PC-3 (cell line): ENCODE data around the gene MAPKBP1. TPM values are rescaled to one million over a fixed set of nuclear protein-coding genes. Genes with fewer than 3 reads are reported as not detected.

Experiments
- ATAC-seq: fragments of 200-7000 bp; cut with Tn5 transposase; 2 replicates; pipeline ENCODE4 v1.9.1; 2020; ENCODE audit warnings: mild to moderate bottlenecking, moderate library complexity
- BruUV-seq: library from RNA; stranded (reverse); fragments of 400-500 nt; replicated peaks from 2 replicates; lab custom pipeline; 2021; lab: Mats Ljungman, UMichigan
- CTCF ChIA-PET: fragments of 300-600 bp; sonication (Branson Sonifier 250); formaldehyde crosslinking; loops from one replicate; lab custom pipeline; 2022; ENCODE audit warnings: antibody characterized with exemption; lab: Charles Lee
- POLR2A ChIA-PET: fragments of 300-600 bp; sonication (Branson Sonifier 250); formaldehyde crosslinking; loops from one replicate; lab custom pipeline; 2022; ENCODE audit warnings: antibody characterized with exemption; ENCODE audit not compliant: unreplicated experiment; lab: Charles Lee
- DNase-seq: peaks from one replicate; pipeline ENCODE4 v3.0.0-alpha.2; 2015
- H2AFZ ChIP-seq: fragments of 300-600 bp; sonication (generic); 2 replicates; pipeline ENCODE4 v1.6.0; 2016; ENCODE audit warnings: antibody characterized with exemption, low read length
- H3F3A ChIP-seq: fragments of 300-600 bp; sonication (generic); one replicate; pipeline ENCODE4 v1.6.0; 2017; ENCODE audit warnings: antibody characterized with exemption, low read length, control low read depth, mild to moderate bottlenecking; ENCODE audit not compliant: unreplicated experiment
- H3K27ac ChIP-seq: fragments of 300-600 bp; sonication (generic); 2 replicates; pipeline ENCODE4 v1.5.1; 2016; ENCODE audit warnings: mild to moderate bottlenecking, low read length
- H3K27me3 ChIP-seq: fragments of 300-600 bp; sonication (generic); 2 replicates; pipeline ENCODE4 v1.6.1; 2016; ENCODE audit warnings: low read length, mixed read lengths
- H3K36me3 ChIP-seq: fragments of 300-600 bp; sonication (generic); 2 replicates; pipeline ENCODE4 v1.6.1; 2016; ENCODE audit warnings: low read depth, mixed run types, low read length, mixed read lengths
- H3K4me1 ChIP-seq: fragments of 300-600 bp; sonication (generic); 2 replicates; pipeline ENCODE4 v1.5.1; 2016; ENCODE audit warnings: low read length; ENCODE audit not compliant: insufficient read depth
- H3K4me2 ChIP-seq: fragments of 300-600 bp; sonication (generic); 2 replicates; pipeline ENCODE4 v1.6.0; 2016; ENCODE audit warnings: low read length
- H3K4me3 ChIP-seq: fragments of 300-600 bp; sonication (generic); 2 replicates; pipeline ENCODE4 v1.5.1; 2016; ENCODE audit warnings: mild to moderate bottlenecking, low read length, mixed read lengths
- H3K79me2 ChIP-seq: fragments of 300-600 bp; sonication (generic); 2 replicates; pipeline ENCODE4 v1.6.1; 2017; ENCODE audit warnings: low read length, mixed read lengths
- H3K9ac ChIP-seq: fragments of 300-600 bp; sonication (generic); 2 replicates; pipeline ENCODE4 v1.6.0; 2016; ENCODE audit warnings: mild to moderate bottlenecking, low read length
- H3K9me2 ChIP-seq: fragments of 300-600 bp; sonication (generic); replicated peaks from 2 replicates; pipeline ENCODE4 v1.6.1; 2016; ENCODE audit warnings: mixed run types, low read length, mixed read lengths
- H3K9me3 ChIP-seq: fragments of 300-600 bp; sonication (generic); 2 replicates; pipeline ENCODE4 v1.6.1; 2016; ENCODE audit warnings: low read length, mixed read lengths
- H4K20me1 ChIP-seq: fragments of 300-600 bp; sonication (generic); 2 replicates; pipeline ENCODE4 v1.6.1; 2016; ENCODE audit warnings: low read length, mixed read lengths
- CTCF ChIP-seq: fragments of 300-600 bp; sonication (generic); conservative IDR thresholded peaks from 2 replicates; pipeline ENCODE4 v1.5.1; 2017; ENCODE audit warnings: antibody characterized with exemption, low read depth, mild to moderate bottlenecking, low read length
- EZH2 ChIP-seq: fragments of 300-600 bp; sonication (generic); IDR thresholded peaks from one replicate; pipeline ENCODE4 v1.6.1; 2017; ENCODE audit warnings: antibody characterized with exemption, mild to moderate bottlenecking, low read length; ENCODE audit not compliant: unreplicated experiment
- EZH2phosphoT487 ChIP-seq: fragments of 300-600 bp; sonication (generic); IDR thresholded peaks from 2 replicates; pipeline ENCODE4 v1.6.1; 2018; ENCODE audit warnings: mild to moderate bottlenecking, antibody characterized with exemption, low read length, borderline replicate concordance
- intact Hi-C: fragments of 100-400 bp; cut with micrococcal nuclease; formaldehyde crosslinking; loops from 2 replicates; pipeline ENCODE4 v1.9.0; 2023
- total RNA-seq: library from RNA; depleted of rRNA; stranded (reverse); fragments of >200 nt; gene quantifications from 2 replicates; pipeline ENCODE4 v1.2.3, GENCODE V29; 2014

MAPKBP1 gene
- total RNA-seq, 1 experiment from 2014 or later, result 29.1 TPM

- Histone ChIP-seq H3K27me3 (no peaks in the 10 kb centered on the region), H3K9me3 (no peaks in the 10 kb centered on the region), H2AFZ (no peak overlapping the region), H3K27ac (no peak overlapping the region), H3F3A (no peaks in the 10 kb centered on the region), H3K36me3 (no peaks in the 10 kb centered on the region), H3K9me2 (no peaks in the 10 kb centered on the region), H3K4me1 (no peaks in the 10 kb centered on the region), H3K9ac (no peak overlapping the region), H3K79me2 (no peaks in the 10 kb centered on the region), H3K4me3 (no peak overlapping the region), H3K4me2 (no peak overlapping the region), H4K20me1 (no peaks in the 10 kb centered on the region)
- POLR2A ChIA-PET, result no interaction called here
- CTCF ChIA-PET, result no interaction called here
- intact Hi-C loops, result no loop called here
- no peak for ATAC-seq
- DNase-seq, result no peak
- no TSS peak for BruUV-seq
- TF ChIP-seq EZH2 (no peak), CTCF (no peak), EZH2phosphoT487 (no peak)
Observed at GRCh38 chr15:41857316-41857715, 83.0 kb downstream of the MAPKBP1 start.

GRCh38 chr15:41858756-41859155 lies 84.5 kb downstream of the MAPKBP1 start:
- TF ChIP-seq EZH2 (no peak), EZH2phosphoT487 (no peak), CTCF (0 out of 2 replicates have a peak, but pooled peaks have one; percentile 14)
- ATAC-seq, result no peak
- intact Hi-C loops, result no loop called here

GRCh38 chr15:41860049-41860828 lies 86.0 kb downstream of the MAPKBP1 start:
- Histone ChIP-seq H2AFZ (no peak overlapping the region), H3K4me3 (no peak overlapping the region), H3K9me2 (no peaks in the 10 kb centered on the region), H3K4me1 (peaks cover 3% of the 10 kb centered on the region; the same call in 1 of the 2 replicates), H3K79me2 (no peaks in the 10 kb centered on the region), H3K9ac (no peak overlapping the region), H3F3A (no peaks in the 10 kb centered on the region), H3K27me3 (no peaks in the 10 kb centered on the region), H4K20me1 (no peaks in the 10 kb centered on the region), H3K36me3 (no peaks in the 10 kb centered on the region), H3K9me3 (no peaks in the 10 kb centered on the region), H3K4me2 (no peak overlapping the region), H3K27ac (no peak overlapping the region)
- TF ChIP-seq CTCF (peak; percentile 30; the same call in 1 of the 2 replicates), EZH2phosphoT487 (no peak)
- ChIA-PET CTCF (no interaction called here), POLR2A (no interaction called here)
- no TSS peak for BruUV-seq
- DNase-seq (no peak), ATAC-seq (no peak)
- intact Hi-C loops, result no loop called here

More at GRCh38 chr15:41858756-41859155, 84.5 kb downstream of the MAPKBP1 start:
- BruUV-seq, result no TSS peak
- Histone ChIP-seq H3K79me2 (no peaks in the 10 kb centered on the region), H3K4me1 (no peaks in the 10 kb centered on the region), H3K27ac (no peak overlapping the region), H3K9me2 (no peaks in the 10 kb centered on the region), H3F3A (no peaks in the 10 kb centered on the region), H3K9ac (no peak overlapping the region), H3K4me3 (no peak overlapping the region), H3K36me3 (no peaks in the 10 kb centered on the region), H3K27me3 (no peaks in the 10 kb centered on the region), H4K20me1 (no peaks in the 10 kb centered on the region), H2AFZ (no peak overlapping the region), H3K9me3 (no peaks in the 10 kb centered on the region), H3K4me2 (no peak overlapping the region)
- ChIA-PET POLR2A (no interaction called here), CTCF (no interaction called here)
- no peak for DNase-seq
